GM19395 (cell line): ENCODE measurements around the gene BMAL1.

Source experiments
- ATAC-seq: cut with Tn5 transposase; IDR thresholded peaks from one replicate; pipeline ENCODE4 v1.9.1; 2021; ENCODE audit warnings: mild to moderate bottlenecking, moderate library complexity; ENCODE audit not compliant: unreplicated experiment

BMAL1 gene

DNA sequence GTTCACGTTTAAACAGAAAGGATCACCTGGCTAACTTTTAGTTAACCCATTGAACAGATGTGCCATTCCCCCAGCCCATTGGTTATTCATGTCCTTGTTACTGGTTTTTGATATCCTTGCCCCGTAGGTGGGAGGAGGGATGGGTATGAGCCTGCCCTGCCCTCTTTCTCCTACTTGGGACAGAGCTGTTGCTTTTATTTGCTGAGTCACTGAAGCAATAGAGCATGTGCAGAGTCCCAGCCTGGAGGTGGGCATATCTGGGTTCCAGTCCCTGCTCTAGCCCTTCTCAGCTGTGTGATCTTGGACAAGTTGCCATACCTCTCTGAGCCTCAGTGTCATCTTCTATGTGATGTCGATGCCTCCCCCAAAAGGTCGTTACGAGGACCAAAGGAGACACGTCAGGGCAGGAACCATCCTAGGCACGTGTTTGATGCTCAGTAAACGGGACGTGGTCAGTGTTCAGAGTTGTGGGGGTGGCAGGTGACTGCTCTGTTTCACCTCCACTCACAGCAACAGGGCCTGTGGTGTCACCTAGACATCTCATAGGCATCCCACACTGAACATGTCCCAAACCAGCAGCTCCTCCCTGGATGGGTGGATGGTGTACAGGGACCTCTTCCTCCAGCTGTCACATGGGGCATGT is 61.0 kb downstream of the BMAL1 start:
- no peak for ATAC-seq

DNA sequence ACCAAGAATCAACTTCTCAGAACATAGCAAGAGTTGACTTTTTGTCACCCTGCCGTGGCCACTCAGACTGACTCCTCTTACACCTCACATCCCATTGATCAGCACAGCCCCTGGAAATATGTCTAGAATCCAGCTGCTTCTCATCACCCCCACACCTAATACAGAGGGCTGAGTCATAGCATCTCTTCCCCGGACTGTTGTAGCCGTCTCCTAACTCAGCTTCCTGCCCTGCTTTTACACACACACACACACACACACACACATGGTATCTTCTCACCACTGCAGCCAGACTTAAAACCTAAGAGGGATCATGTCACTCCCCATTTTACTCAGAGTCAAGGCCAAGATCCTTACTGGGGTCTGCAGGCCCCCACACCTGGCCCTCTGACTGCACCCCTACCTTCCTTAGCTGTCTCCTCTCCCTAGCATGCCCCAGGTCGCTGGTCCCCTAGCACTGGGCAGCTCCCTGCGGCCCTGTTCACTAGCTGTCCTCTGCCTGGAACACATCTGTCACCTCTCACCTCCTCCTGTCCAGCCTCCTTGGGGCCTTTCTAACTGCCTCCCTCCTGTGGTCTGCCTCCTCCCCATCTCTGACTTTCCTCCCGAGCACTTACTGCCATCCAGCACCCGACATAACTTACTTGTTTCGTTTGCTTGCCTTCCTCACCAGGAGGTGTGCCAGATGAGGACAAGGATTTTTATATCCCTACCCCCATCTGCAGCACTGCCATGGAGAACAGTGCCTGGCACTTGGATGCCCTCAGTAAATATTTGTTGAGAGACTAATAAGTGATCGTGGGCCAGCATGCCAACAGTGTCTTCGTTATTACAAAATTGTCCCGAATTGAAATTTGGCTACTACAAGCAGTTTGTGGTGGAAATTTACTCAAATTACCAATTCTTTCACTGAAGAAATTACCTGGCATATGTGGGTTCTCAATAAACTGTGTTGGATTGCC is 61.9 kb downstream of the BMAL1 start:
- ATAC-seq, result no peak

DNA sequence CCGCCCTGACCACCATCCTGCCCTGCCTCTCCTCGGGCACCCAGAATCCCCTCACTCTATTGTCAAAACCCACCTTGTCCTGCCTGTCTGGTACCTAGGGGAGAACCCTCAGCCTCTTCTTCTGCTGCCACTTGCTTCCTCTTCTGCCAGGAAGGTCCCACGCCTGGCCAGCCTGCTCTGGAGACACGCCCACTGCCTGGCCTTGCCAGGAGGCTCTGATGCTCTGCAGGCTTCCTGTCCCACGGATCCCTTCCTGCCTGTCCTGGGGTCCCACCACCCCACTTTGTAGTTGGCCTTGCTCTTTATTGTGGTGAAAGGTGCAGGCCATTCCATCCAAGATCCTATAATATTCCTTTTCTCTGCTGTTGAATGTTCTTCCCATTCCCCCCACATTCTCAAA is 63.4 kb downstream of the BMAL1 start:
- no peak for ATAC-seq

DNA sequence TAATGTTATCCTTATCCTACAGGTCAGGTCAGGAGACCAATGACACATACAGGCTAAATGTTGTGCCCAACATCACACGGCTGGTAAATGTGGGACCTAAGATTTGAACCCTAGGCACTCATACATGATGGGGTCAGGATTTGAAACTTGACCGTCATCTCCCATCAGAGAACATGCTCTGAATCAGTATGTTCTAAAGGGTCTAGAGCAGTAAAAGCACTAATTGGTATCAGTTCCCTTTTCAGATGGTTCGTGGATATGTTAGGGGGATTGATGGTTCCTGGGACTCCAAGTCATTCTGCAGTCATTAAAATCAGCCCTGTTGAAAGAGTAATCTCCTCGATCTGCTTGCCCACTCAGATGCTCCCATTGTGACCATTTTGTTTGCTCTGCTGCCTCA is 65.5 kb downstream of the BMAL1 start:
- peak; percentile 62 for ATAC-seq

DNA sequence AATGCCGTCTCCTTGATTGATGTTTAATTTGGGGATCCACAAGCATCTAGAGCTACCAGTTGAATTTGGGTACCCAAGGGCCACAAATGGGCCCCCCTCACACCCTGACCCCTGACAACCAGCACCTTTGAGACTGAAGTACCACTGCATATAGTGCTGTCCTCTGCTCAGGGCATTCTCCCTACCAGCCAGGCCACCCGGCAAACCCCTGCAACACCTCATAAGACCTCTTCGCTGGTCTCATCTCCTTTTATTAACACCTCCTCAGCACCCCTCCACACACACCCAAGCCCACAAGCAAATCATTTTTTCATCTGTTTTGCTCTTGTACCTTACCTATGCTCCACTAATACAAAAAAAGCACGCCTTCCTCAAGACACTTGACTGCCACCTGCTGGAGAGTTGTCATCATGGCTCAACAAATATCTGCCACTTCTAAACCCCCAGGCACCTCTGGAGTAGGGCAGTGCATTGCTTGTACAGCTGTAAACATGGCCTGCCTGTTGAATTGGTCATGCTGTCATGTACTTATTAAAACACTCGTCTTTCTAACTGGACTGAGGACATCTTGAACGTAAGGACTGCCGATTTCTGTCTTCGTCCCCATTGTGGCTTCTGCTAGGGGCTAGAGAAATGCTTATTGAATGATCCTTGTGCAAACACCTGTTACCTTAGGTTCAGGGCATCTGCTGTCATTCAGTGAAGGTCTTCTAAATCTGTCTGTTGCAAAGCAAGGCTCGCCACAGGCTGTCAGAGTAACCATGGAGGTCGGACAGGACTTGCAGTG is 66.5 kb downstream of the BMAL1 start:
- peak; percentile 65 for ATAC-seq

DNA sequence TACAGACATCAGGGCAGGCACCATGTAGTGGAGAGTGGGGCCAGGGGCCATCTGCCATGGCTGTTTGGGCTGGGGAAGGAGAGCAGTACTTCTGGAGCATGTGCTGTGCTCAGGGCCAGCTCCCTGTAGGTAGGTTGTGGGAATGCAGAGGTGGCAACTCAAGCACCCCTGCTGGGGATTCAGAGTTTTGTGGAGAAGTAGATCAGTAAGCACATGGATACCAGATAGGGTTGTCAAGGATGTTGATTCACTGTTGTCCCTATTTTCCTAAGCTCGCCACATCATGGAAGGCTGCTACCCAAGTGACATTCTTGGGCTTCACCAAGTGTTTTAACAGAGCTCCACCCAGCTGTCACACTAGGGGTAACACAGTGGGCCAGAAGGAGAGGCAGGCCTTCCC is 67.2 kb downstream of the BMAL1 start:
- no peak for ATAC-seq

DNA sequence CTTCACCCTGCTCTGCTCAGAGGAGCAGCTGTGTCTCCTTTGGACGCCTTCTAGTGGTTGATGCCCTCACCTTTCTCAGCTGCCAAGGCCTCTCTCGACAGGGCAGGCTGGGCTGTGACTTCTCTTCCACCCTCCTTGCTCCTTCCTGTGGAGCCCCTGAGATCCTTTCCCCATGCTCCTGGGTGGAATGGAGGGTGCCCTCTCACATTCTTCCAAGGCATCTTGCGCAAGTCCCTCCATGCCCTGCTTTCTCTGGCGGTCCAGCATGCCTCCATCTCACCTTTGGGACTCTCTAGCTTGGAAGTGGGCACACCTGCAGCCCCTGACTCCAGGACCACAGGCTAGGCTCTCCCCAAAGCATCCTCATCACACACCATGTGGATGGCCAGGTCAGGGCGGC is 68.9 kb downstream of the BMAL1 start:
- no peak for ATAC-seq

DNA sequence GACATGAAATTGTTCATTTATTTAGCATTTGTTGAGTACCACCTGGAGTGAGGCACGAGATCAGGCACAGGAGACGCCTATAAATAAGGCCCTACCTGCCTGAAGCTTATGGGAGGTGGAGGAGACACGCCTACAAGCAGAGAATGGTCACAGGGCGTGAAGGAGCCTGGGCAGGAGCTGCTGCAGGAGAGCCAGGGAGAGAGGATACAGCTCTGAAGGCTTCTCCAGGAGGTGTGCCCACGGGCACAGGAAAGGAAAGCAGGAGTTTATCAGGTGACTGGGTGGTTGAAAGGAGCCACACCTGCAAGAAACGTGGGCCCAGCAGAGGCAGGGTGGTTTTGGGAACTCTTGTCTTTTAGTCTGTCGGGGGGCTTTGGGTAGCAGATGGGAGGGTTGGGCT is 70.3 kb downstream of the BMAL1 start:
- ATAC-seq, result no peak

DNA sequence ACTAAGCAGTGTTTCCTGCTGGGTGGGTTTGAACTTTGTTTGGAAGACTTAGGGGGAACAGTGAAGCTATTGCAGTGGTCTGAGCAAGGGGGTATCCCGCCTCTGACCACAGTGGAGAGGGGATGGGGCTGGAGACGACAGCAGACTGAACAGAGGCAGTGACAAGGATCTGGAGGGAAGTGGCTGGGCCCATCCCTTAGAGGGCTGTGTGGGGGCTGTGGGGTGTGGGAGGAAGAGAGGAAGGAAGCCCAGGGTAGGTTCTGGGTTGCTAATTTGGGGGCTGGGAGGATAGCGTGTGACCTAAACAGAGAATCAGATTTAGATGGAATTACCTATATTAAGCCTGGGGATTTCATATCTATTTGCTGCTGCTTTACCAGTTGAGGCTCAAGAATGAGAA is 70.7 kb downstream of the BMAL1 start:
- peak; percentile 48 for ATAC-seq

DNA sequence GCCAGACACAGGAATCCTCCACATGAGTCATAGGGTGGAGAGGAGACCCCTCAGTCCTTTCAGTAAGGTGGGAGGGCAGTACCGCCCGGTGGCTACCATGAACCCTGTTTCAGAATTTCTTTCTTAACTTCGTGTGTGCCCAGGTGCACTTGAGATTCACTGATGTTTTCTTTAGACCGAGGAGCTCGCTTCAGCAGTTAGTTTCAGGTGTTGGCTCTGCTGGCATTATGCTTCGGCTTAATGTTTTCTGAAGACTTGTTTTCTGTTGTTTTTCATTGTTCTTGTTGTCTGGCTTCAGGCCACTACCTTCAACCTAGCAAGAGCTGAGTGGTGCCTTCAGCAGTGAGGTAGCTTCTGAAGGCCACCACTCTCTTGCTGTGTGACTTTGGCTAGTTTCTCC is 71.5 kb downstream of the BMAL1 start:
- ATAC-seq, result no peak

DNA sequence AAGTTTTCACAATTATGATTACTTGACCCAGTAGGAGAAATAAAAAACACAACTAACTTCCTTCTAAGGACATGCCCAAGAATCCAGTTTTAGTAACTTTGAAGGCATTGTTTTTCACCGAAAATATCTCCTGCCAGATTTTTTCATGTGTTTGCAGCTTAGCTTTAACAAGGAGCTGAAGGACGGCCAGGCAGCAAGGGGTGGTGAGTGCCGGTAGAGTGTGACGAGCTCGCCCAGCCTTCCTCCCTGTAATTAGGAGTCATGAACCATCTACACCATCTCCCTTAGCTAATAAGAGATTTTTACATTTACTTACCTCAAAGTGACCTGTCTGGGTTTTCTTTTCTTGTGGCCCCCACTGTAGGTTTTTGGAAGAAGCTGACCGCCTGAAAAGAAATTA is 72.0 kb downstream of the BMAL1 start:
- no peak for ATAC-seq

DNA sequence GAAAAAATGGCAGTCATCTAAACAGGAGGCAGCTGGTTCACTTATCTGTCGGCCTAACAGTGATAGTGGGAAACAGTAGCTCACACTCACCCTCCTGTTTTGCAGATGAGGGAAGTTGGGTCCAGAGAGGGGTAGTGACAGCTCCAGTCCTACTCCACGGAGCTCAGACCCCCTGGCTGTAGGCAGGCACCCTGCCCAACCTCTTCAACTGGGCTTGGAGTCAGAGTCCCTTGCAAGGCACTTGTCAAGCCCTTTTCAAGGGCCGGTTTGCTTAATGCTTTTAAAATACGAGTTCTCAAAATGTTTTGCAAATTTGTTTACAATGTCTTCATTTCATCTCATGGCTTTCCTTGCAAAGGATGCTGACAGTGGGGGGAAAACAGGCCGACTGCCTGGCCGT is 75.1 kb downstream of the BMAL1 start:
- no peak for ATAC-seq

DNA sequence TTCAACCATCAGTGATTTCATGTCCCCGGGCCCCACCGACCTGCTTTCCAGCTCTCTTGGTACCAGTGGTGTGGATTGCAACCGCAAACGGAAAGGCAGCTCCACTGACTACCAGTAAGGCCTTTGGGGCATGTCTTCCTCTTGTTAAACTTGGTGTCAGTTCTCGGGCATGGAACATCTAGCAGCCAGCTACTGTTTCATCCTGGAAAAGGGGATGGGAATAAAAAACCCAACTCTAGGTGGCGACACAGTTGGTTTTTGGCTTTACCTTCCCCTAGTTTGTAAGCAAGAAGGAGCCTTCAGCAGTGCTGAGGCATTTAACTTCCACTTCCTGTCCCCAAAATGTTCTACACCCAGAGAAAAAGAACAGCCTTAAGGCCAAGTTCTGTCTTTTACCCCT is 76.7 kb downstream of the BMAL1 start:
- ATAC-seq, result no peak

DNA sequence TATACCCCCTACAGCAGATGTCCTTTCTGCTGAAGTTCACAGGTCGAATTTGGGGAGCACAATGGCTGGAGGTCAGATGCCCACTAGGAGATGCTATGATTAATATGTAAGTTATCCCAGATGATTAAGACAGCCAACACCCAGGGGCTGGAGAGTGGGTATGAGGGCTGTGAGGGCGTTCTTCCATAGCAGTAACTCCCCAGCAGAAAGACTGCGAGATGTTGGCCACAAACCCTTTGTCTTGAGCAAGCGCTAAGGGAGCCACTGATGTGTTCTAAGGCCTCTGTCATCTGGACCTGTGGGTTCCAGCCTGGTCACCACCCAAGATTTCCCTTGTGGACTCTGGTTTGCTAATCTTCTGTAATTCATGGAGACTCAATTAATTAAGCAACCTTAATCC is 77.6 kb downstream of the BMAL1 start:
- ATAC-seq, result no peak

DNA sequence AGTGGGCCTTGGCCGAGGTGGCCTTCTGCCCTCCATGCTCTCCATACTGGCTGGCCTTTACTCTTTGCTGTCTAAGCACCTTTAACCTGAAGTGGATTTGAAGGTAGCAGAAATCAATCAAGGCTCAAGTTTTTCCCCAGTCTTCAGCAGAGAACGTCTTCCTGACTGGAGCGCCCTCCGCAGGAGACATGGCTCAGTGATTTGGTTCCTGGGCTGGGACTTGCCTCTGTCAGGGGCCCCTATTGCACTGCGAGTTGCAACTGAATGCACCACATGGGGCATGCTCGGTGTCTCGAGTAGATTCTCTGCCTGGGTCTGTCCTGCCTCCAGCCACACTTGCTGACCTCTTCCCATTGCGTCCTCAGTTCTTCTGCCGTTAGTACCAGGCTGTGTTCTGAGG is 79.6 kb downstream of the BMAL1 start:
- ATAC-seq, result no peak

DNA sequence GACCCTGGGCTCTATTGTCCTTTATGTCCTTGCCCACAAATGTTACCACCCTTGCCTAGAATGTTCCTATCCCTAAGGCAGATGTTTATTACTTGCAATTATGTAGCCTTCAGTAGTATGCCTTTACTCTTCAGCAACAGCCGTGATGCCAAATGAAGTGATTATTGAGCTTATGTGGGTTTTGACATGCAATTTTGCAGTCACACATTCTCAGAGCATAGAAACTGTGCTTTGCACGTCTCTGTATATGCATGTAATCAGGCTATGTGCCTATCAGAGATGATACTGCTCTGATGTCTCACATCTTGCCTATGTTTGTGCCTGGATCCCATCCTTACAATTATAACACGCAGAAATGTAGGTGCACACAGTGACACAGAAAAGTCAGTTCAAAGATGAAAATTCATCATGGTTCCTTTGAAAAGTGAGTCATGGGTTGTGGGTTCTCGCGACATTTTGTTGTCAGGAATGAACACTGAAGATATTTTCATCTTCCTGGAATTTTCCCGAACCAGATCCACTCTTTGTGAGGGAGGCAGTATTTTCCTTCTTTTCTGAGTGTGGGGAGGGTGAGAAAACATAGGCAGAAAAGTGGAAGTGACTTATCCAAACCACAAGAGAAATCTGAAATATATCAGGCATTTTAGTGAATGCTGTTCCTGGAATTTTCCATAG is 81.1 kb downstream of the BMAL1 start:
- no peak for ATAC-seq

DNA sequence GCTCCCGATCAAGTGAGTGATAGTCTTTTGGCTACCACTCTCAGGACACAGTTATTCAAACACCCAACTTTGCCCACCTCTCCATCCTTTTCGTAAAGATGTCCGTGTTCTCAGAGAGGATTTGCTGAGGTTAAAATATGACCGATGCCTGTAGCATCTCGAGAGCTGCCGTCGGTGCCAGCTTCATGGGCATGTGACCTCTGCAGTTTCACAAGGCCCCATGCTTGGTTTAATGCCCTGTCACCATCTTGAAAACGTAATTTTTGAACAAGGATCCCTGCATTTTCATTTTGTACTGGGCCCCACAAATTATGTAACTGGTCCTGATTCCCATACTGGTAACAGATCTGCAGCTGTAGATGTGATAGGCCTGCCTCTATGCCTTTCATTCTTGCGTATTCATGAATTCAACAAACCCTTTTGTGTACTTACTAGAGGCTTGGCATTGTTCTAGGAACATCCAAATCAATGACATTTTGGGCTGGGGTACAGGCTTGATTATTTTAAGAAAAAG is 85.1 kb downstream of the BMAL1 start:
- no peak for ATAC-seq

DNA sequence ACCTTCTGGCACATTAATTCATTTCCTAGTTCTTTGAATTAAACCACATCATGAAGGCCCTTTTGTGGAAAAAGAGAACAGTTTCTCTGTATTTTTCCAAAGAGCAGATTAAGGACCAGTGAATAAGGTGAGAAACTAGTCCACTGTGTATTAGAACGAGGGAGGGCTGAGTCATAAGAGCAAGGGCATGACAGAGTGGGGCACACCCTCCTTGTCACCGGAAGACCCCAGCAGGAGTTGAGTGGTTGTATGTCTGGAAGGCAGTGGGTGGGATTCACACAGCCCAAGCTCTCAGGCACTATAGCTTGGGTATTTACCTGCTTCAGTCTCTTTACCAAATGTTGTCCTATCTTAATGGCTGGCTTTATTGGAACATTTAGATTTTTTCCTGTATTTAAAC is 86.8 kb downstream of the BMAL1 start:
- ATAC-seq, result no peak

DNA sequence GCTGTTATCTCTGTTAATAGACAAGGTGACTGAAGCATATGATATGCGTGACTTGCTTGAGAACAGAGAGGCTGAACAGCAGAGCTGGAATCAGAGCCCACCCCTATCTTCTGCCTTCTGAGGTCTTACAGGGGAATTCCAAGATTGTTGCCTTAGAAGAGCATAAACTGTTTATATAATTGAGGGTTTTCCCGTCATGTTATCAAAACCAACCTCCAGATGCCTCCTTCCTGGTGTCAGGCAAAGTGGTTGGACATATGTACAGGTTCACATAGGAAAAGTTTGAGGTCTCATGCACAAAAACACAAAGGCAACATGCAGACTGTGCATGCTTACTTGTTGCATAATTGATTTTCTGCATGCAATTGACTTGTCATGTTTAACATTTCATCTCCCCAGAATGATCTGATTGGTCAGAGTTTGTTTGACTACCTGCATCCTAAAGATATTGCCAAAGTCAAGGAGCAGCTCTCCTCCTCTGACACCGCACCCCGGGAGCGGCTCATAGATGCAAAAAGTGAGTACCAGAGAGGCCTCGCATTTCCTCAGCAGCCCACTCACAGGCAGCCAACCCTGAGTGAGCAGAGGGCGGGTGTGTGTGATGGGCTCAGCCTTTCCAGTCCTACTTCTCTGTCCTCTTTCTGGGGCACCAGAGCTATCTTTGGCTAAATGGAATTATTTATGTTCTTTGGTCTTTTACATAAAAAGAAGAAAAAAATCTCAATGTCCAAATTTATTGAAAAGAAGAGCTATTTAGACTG is 88.9 kb downstream of the BMAL1 start:
- ATAC-seq, result no peak

DNA sequence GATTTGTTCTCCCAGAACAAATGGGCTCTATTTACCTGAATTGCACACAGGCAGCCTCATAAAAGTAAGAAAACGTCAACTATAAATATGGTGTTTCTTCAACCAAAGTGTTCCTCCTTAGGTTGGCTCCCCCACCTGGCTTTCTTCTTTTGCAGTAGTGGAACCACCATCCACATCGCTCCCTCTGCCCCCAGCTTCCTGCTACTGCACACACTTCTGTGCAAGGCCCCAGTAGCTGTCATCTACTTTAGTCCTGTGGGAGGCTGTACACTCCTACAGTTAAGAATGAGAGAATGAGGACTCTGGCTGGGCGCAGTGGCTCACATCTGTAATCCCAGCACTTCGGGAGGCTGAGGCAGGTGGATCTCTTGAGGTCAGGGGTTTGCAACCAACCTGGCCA is 89.5 kb downstream of the BMAL1 start:
- no peak for ATAC-seq
